ENCODE results near the gene LCN1.

LCN1 gene

DNA sequence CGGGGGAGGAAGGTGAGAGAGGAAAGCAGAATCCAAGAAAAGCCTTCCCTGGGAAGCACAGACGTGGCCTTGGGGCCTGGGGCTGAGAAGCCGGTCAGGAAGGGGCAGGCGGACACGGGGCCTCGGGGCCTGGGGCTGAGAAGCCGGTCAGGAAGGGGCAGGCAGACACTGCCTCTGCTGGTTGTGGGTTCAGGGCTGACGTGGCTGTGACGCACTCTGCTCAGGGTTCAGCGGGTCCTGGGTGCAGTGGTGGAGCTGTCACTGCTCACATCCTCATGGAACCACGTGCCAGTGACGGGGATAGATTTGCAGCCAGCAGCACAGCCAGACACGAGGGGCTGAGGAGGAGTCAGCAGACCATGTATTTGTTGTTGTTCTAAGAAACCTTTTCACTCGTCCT, 53.1 kb downstream of the LCN1 start:
- DNase-seq, result no peak

DNA sequence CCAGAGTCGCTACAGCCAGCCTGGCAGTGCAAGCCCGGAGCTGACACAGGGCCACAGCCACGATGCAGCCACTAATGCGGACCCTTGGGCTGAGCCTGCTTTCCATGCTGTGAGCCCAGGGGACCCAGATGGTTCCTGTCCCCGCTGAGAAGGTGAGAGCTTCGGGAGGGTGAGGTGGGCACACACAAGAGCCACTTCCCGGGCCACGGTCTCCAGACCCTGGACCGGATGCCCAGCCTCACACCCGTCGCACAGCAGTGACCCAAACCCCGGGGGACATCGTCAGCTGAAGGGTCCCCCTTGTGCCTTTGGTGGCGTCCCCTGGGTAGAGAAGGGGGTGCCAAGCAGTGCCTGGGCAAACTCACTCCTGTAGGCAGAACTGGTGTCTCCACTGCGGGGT, 53.7 kb downstream of the LCN1 start:
- no peak for DNase-seq
